HFFc6 (cell line): ENCODE measurements around the gene LMO2. TPM values are rescaled to one million over a fixed set of nuclear protein-coding genes. Genes with fewer than 3 reads are reported as not detected.

Source experiments
- DNase-seq: peaks from one replicate; pipeline ENCODE4 v3.0.0-alpha.2; 2018
- H3K27ac Mint-ChIP-seq: 2 replicates; pipeline ENCODE4 v1.8.0; 2020; ENCODE audit warnings: mild to moderate bottlenecking, mixed read lengths
- H3K27me3 Mint-ChIP-seq: 2 replicates; pipeline ENCODE4 v1.8.0; 2021; ENCODE audit warnings: mild to moderate bottlenecking, moderate library complexity, mixed read lengths; ENCODE audit not compliant: insufficient read depth
- H3K36me3 Mint-ChIP-seq: 2 replicates; pipeline ENCODE4 v1.8.0; 2021; ENCODE audit warnings: low read depth, mixed read lengths
- H3K4me1 Mint-ChIP-seq: 2 replicates; pipeline ENCODE4 v1.8.0; 2020; ENCODE audit warnings: low read depth, mixed read lengths
- H3K4me3 Mint-ChIP-seq: 2 replicates; pipeline ENCODE4 v1.8.0; 2020; ENCODE audit warnings: mild to moderate bottlenecking, moderate library complexity, mixed read lengths
- H3K9me3 Mint-ChIP-seq: 2 replicates; pipeline ENCODE4 v1.8.0; 2020; ENCODE audit warnings: mild to moderate bottlenecking, mixed read lengths
- CTCF ChIP-seq: fragments of 200-600 bp; sonication (generic); IDR thresholded peaks from 2 replicates; pipeline ENCODE4 v1.5.0; 2021; ENCODE audit warnings: antibody characterized with exemption, mild to moderate bottlenecking
- total RNA-seq, 6 experiments: library from RNA; stranded (reverse); fragmentation: NEBNext Ultra II Directional; extraction: Animal tissue kit (Norgen Biotek cat#: 25700); gene quantifications; 2 replicates in 1 of 6; 3 replicates in 5 of 6; pipeline ENCODE4 v1.2.3, GENCODE V29; 2021

The LMO2 gene
- total RNA-seq, 6 experiments from 2014 or later = 0.11 to 0.30 (median 0.15) TPM; not detected in 2

GRCh38 chr11:33906484-33907186, 14.8 kb upstream of the LMO2 start:
- Mint-ChIP-seq H3K9me3 (no peaks in the 10 kb centered on the region), H3K4me3 (no peak overlapping the region), H3K36me3 (no peaks in the 10 kb centered on the region), H3K4me1 (peaks cover 7% of the 10 kb centered on the region), H3K27me3 (peaks cover 54% of the 10 kb centered on the region), H3K27ac (no peak overlapping the region)
- DNase-seq = no peak
- TF ChIP-seq CTCF = no peak

GRCh38 chr11:33904102-33904501, 12.2 kb upstream of the LMO2 start:
- H3K4me3 Mint-ChIP-seq = no peak overlapping the region
- TF ChIP-seq CTCF = no peak
- no peaks in the 10 kb centered on the region for H3K36me3 Mint-ChIP-seq
- no peak overlapping the region for H3K27ac Mint-ChIP-seq
- no peak for DNase-seq
- H3K27me3 Mint-ChIP-seq = peaks cover 44% of the 10 kb centered on the region
- no peaks in the 10 kb centered on the region for H3K9me3 Mint-ChIP-seq
- peaks cover 10% of the 10 kb centered on the region for H3K4me1 Mint-ChIP-seq

- TF ChIP-seq CTCF = no peak
- H3K27me3 Mint-ChIP-seq = peaks cover 34% of the 10 kb centered on the region
Measured at GRCh38 chr11:33900159-33900840, 8.4 kb upstream of the LMO2 start.

GRCh38 chr11:33899400-33900037, 7.6 kb upstream of the LMO2 start:
- Mint-ChIP-seq H3K27me3 (peaks cover 32% of the 10 kb centered on the region), H3K36me3 (no peaks in the 10 kb centered on the region), H3K4me1 (peaks cover 13% of the 10 kb centered on the region), H3K27ac (no peak overlapping the region), H3K9me3 (no peaks in the 10 kb centered on the region), H3K4me3 (no peak overlapping the region)
- peak; percentile 57 for DNase-seq
- no peak for TF ChIP-seq CTCF

More at GRCh38 chr11:33900159-33900840, 8.4 kb upstream of the LMO2 start:
- no peak overlapping the region for H3K27ac Mint-ChIP-seq
- no peaks in the 10 kb centered on the region for H3K9me3 Mint-ChIP-seq
- no peak for DNase-seq
- H3K36me3 Mint-ChIP-seq = no peaks in the 10 kb centered on the region
- H3K4me1 Mint-ChIP-seq = peaks cover 13% of the 10 kb centered on the region
- H3K4me3 Mint-ChIP-seq = no peak overlapping the region

- Mint-ChIP-seq H3K27me3 (peaks cover 33% of the 10 kb centered on the region), H3K27ac (no peak overlapping the region), H3K36me3 (no peaks in the 10 kb centered on the region), H3K4me3 (no peak overlapping the region), H3K4me1 (peaks cover 13% of the 10 kb centered on the region), H3K9me3 (no peaks in the 10 kb centered on the region)
- TF ChIP-seq CTCF = no peak
- DNase-seq = no peak
Measured at GRCh38 chr11:33898957-33899356, 7.1 kb upstream of the LMO2 start.
